Measurements from ENCODE around the gene CDC42BPA.
A peak's percentile ranks its signal among the peaks of the same experiment; 100 is the strongest.
"Not testable (repeated sequence)": the region's sequence is repeated elsewhere in the genome, so short reads cannot be mapped to it uniquely, and the experiment has no call there.

The CDC42BPA gene

DNA sequence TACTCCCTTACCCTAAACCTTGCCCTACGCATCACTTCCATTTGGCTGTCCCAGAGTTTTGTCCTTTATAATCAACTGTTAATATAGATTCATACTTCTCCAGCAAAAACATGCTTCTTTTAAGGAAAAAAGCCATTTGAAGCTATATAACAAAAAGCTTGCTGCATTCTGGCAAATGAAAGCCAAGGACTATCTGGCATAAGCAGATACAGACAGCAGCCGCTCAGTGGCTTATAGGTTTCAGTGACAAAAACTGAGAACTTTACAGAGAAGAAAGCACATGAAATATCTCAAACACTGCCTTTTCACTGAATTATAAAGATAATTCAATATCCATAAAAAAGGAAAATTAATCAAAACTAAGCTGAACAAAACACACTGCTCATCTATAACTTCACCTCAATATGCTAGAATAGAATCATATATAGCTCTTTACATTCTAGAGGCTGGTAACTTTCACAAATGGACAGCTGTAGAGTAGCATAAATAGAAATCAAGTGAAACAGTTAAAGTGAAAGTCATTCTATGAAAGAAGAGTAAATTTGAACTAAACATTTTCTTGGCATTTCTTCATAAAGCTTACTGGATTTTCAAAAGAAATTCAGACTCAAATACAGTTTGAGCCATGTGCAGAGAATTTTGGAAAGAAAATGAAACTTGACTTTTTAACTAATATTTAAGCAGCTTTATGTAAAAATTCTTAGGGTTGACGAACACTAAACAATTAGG is 19.6 kb downstream of the CDC42BPA start:
- DNase-seq (ENCODE audit: insufficient read length, low spot score) = no peak
- peak; percentile 53 for FAIRE-seq
- TF ChIP-seq, protein P1, sequence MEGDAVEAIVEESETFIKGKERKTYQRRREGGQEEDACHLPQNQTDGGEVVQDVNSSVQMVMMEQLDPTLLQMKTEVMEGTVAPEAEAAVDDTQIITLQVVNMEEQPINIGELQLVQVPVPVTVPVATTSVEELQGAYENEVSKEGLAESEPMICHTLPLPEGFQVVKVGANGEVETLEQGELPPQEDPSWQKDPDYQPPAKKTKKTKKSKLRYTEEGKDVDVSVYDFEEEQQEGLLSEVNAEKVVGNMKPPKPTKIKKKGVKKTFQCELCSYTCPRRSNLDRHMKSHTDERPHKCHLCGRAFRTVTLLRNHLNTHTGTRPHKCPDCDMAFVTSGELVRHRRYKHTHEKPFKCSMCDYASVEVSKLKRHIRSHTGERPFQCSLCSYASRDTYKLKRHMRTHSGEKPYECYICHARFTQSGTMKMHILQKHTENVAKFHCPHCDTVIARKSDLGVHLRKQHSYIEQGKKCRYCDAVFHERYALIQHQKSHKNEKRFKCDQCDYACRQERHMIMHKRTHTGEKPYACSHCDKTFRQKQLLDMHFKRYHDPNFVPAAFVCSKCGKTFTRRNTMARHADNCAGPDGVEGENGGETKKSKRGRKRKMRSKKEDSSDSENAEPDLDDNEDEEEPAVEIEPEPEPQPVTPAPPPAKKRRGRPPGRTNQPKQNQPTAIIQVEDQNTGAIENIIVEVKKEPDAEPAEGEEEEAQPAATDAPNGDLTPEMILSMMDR (IDR thresholded peaks at IDR 0.05; ENCODE audit: insufficient read depth, missing control alignments) = no peak

DNA sequence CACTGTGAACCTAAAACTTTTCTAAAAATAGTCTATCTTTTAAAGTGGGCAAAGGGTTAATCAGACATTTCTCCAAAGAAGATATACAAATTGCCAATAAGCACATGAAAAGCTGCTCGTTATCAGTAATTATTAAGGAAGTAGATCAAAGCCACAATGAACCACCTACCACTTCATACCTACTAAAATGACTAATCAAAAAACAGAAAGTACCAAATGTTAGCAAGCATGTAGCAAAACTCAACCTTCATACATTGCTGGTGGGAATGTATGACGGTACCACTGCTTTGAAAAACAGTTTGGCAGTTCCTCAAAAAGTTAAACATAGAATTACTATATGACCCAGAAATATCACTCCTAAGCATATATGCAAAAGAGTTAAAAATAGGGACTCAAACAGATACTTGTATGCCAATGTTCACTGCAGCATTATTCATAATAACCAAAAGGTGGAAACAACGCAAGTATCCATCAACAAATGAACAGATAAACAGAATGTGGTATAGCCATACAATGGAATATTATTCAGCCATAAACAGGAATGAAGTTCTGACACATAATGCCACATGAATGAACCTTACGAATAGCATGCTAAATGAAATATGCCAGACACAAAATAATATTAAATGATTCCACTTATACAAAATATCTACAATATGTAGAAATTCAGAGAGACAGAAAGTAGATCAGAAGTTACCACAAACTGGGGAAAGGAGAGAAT is 21.1 kb downstream of the CDC42BPA start:
- TF ChIP-seq, protein P1 (IDR thresholded peaks at IDR 0.05; ENCODE audit: insufficient read depth, missing control alignments) = no peak
- no peak for DNase-seq (ENCODE audit: insufficient read length, low spot score)
- peak; percentile 72 for FAIRE-seq

DNA sequence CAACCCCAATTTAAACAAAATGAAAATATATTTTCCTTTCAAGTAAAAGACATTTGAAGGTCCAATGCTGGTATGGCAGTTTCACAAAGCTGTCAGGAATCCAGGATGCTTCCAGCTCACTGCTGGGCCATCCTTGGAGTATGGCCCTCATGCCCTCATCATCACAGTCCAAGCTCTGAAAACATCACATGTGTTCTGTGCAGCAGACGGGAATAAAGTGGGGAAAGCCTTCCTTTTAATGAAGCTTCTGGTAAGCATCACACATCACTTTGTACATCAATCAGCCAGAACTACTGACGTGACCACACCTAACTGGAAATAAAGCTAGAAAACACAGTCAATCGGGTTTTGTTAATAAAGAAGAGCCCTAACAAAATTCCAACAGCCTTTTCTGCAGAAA is 22.7 kb downstream of the CDC42BPA start:
- DNase-seq (ENCODE audit: insufficient read length, low spot score) (no peak), FAIRE-seq (peak; percentile 48)
- TF ChIP-seq, protein P1 (IDR thresholded peaks at IDR 0.05; ENCODE audit: insufficient read depth, missing control alignments) = no peak

DNA sequence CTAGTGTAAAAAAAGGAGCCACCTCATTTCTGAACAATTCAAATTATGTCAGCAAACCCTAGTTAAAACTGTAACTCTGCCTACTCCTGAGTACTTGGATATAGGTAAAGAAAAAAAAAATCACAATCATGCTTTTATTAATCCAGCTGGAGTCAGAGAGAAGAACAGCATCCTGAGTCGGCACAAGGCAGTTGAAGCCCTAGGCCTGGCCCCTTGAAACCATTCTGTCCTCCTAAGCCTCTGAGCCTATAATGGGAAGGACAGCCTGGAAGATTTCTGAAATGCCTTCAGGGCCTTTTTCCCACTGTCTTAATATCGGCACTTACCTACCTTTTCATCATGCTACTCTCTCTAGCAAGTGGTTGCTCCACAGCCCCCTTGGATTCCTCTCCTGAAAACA is 32.5 kb downstream of the CDC42BPA start:
- TF ChIP-seq, protein P1 (IDR thresholded peaks at IDR 0.05; ENCODE audit: insufficient read depth, missing control alignments) = no peak
- FAIRE-seq = no peak
- DNase-seq (ENCODE audit: insufficient read length, low spot score) = no peak

DNA sequence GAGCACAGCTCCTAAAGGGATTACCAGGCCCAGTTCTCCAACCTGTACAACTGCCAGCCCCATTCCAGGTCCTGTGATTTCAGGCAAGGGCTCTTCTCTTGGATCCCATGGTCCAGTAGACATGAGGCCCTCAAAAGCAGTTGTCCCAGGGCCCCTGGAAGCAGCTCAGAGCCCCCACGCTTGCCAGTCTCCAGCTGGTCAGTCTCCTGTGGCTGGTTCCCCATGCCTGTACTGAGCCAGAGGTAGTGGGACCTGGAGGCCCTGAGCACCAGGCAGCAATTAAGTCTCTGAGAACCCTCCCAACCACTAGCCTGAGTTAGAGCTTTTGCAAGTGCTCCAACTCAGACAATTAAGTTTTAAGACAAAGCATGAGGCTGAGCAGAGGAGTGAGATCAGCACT is 36.9 kb downstream of the CDC42BPA start:
- TF ChIP-seq, protein P1 (IDR thresholded peaks at IDR 0.05; ENCODE audit: insufficient read depth, missing control alignments) = no peak
- DNase-seq (ENCODE audit: insufficient read length, low spot score) (no peak), FAIRE-seq (no peak)

DNA sequence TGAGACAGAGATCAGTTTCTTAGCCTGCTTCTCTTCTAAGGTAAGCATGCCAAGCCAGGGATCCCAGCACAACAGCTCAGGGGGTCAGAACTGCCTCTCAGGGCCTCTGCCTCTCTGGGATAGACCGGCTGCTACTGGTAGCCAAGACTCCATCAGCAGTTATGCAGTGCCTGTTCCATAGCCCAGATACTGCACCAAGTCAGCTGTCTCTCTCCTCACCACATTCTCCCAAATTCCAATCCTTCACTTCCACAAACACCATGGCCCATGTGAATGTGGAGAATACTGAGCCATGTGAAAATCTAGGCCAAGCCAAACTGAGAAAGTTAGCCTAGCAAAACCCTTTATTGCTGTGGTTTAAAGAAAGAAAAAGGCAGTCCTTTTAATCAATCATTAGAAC is 37.5 kb downstream of the CDC42BPA start:
- TF ChIP-seq, protein P1 (IDR thresholded peaks at IDR 0.05; ENCODE audit: insufficient read depth, missing control alignments) = no peak
- FAIRE-seq (no peak), DNase-seq (ENCODE audit: insufficient read length, low spot score) (no peak)

DNA sequence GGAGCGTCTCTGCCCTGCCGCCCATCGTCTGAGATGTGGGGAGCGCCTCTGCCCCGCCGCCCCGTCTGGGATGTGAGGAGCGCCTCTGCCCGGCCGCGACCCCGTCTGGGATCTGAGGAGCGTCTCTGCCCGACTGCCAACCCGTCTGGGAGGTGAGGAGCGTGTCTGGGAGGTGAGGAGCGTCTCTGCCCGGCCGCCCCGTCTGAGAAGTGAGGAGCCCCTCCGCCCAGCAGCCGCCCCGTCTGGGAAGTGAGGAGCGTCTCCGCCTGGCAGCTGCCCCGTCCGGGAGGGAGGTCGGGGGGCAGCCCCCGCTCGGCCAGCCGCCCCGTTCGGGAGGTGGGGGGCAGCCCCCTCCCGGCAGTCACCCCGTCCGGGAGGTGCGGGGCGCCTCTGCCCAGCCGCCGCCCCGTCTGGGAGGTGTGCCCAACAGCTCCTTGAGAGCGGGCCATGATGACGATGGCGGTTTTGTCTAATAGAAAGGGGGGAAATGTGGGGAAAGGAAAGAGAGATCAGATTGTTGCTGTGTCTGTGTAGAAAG is 42.1 kb downstream of the CDC42BPA start:
- not testable (repeated sequence) for DNase-seq (ENCODE audit: insufficient read length, low spot score); FAIRE-seq
